ENCODE measurements around the gene TMEM144.

Gene TMEM144

DNA sequence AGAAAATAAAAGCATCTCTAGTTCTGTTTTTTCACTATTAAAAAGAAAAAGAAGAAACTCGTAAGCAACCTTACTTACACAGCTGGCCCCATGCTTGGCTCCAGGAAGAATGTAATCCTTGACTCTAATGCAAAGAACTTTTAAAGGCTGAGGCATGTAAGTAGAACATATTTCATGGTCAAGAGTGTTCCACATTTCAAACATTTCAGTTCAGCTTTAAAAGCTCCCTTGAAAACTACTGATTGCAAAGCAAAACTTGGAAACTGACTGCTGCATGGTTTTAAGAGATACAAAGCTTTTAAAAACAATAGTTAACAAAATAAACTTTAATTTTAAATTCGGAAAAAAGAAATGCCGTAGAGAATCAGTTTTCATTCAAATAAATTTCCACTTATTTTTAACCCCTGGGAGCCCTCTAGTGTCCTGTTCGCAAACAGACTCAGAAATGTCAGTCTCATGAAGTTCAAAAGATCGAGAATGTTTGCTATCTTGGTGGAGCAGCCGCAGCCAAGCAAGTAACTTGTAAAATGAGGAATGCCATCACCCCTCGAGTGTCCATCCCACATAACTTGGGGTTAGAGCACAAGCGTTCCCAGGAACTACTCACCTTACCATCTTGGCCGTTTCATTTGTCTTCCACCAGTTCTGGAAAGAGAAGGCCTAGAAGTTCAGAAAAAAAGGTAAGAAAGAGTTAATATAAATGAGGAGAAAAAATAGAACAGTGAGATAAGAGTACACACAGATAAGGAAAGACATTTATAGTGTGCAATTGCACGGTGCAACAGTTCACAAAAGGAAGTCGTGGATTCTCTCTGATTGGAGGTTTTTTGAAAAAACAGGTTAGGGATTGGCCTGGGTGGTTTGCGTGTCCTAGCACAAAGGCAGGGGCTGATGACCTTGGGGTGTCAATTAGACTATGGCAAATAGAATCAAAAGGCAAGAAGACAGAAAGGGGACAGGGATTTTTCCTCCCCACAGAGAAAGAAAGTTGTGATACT lies 37.7 kb upstream of the TMEM144 start, which contains the start of gene GASK1B:
TSS of gene GASK1B (minus strand) at position 765 of the 998 bp plus-strand sequence. CDS start 1,650 bp downstream, outside the sequence.
- no peak within 1 kb of the TSS for H3K27ac ChIP-seq
- peak; percentile 52 for DNase-seq
- H3K4me3 ChIP-seq (ENCODE audit: low read depth, low read length) = peak within 1 kb of the TSS; percentile 11; the same call in 1 of the 2 replicates
- TF ChIP-seq, protein P1, sequence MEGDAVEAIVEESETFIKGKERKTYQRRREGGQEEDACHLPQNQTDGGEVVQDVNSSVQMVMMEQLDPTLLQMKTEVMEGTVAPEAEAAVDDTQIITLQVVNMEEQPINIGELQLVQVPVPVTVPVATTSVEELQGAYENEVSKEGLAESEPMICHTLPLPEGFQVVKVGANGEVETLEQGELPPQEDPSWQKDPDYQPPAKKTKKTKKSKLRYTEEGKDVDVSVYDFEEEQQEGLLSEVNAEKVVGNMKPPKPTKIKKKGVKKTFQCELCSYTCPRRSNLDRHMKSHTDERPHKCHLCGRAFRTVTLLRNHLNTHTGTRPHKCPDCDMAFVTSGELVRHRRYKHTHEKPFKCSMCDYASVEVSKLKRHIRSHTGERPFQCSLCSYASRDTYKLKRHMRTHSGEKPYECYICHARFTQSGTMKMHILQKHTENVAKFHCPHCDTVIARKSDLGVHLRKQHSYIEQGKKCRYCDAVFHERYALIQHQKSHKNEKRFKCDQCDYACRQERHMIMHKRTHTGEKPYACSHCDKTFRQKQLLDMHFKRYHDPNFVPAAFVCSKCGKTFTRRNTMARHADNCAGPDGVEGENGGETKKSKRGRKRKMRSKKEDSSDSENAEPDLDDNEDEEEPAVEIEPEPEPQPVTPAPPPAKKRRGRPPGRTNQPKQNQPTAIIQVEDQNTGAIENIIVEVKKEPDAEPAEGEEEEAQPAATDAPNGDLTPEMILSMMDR (IDR thresholded peaks at IDR 0.05; ENCODE audit: low read depth, low read length) = peak; percentile 53
- no peaks in the 10 kb centered on the region for H3K9me3 ChIP-seq (ENCODE audit: severe bottlenecking)
- H3K27me3 ChIP-seq (ENCODE audit: insufficient read depth, low read depth, severe bottlenecking) = no peaks in the 10 kb centered on the region
- no peaks in the 10 kb centered on the region for H3K36me3 ChIP-seq

DNA sequence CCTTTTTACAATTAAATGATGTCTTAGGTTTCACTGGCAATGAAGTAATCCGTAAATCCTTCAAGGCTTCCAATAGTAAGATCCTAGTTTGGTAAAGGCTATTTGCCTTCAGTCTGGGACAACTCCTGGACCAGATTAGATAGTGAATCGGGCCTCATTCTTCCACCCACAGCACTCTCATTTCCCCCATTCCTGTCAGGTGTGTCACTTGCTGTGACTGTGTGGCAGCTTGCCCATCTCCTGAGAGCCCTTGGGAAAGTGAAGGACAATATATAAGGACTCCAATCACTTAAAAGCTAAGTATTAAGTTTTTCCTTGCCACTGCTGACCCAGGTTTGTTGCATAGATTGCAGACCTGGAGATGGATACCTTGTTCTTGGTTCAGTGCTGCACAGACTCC lies 34.2 kb upstream of the TMEM144 start:
- DNase-seq = peak; percentile 48
- no peaks in the 10 kb centered on the region for H3K9me3 ChIP-seq (ENCODE audit: severe bottlenecking)
- TF ChIP-seq, protein P1 (IDR thresholded peaks at IDR 0.05; ENCODE audit: low read depth, low read length) = no peak
- H3K27ac ChIP-seq = no peak overlapping the region
- H3K27me3 ChIP-seq (ENCODE audit: insufficient read depth, low read depth, severe bottlenecking) = no peaks in the 10 kb centered on the region
- no peak overlapping the region for H3K4me3 ChIP-seq (ENCODE audit: low read depth, low read length)
- no peaks in the 10 kb centered on the region for H3K36me3 ChIP-seq

DNA sequence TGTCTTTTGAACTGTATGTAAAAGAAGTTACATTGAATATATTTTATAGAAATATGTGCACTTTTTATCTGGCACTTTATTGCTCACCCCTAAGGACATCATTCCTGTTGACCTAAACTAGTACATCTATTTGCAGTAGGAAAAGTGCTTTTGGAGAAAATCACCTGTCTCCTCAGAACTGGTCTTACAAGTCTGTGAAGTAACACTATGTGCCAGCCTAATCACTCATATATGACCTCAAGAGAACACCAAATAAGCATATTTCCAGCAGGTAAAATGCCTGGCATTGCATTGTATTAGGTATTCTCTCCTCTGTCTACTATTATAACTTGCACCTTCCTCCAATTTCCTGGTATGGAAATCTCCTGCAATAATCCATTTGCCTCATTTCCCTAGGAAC lies 33.5 kb upstream of the TMEM144 start:
- Histone ChIP-seq H3K36me3 (no peaks in the 10 kb centered on the region), H3K4me3 (ENCODE audit: low read depth, low read length) (no peak overlapping the region), H3K9me3 (ENCODE audit: severe bottlenecking) (no peaks in the 10 kb centered on the region), H3K27me3 (ENCODE audit: insufficient read depth, low read depth, severe bottlenecking) (no peaks in the 10 kb centered on the region), H3K27ac (no peak overlapping the region)
- TF ChIP-seq, protein P1 (IDR thresholded peaks at IDR 0.05; ENCODE audit: low read depth, low read length) = no peak
- DNase-seq = no peak

DNA sequence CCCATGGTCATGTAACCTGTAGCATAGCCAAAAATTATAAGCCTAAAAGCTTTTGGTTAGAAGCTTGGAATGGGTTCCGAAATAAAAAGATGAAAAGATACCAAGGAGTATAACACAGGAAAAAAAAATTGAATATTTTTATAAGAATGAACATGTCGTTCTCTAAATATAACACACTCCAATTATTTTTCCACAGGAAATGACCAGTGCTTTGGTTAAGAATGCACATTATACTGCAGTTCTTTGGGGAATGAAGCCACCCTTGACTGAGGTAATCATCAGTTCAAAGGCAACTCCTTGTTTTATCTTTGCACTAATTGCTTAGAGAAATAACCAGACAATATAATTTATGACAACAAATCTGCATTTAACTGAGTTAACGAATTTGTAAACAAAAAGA lies 30.8 kb upstream of the TMEM144 start:
- Histone ChIP-seq H3K27ac (no peak overlapping the region), H3K27me3 (ENCODE audit: insufficient read depth, low read depth, severe bottlenecking) (no peaks in the 10 kb centered on the region), H3K36me3 (no peaks in the 10 kb centered on the region), H3K9me3 (ENCODE audit: severe bottlenecking) (no peaks in the 10 kb centered on the region), H3K4me3 (ENCODE audit: low read depth, low read length) (no peak overlapping the region)
- DNase-seq = no peak
- TF ChIP-seq, protein P1 (IDR thresholded peaks at IDR 0.05; ENCODE audit: low read depth, low read length) = no peak

DNA sequence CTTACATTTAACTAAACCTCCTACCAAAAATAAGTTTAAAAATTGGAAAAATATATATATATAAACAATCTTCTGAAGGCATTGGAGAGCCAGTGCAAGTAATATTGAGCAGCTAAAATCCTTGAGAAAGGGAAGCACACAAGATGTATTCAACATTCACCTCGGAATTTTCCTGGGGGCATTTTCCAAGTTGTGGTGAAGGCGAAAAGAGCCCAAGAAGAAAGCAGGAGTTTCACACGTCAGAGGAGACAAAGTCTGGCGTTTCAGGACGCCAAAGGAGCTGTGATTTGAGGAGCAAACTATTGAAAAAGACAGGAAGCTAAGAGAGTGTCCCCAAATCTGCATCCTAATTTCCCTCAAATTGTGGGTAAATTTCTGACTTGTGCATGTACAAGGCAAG lies 28.4 kb upstream of the TMEM144 start:
- no peaks in the 10 kb centered on the region for H3K36me3 ChIP-seq
- no peaks in the 10 kb centered on the region for H3K27me3 ChIP-seq (ENCODE audit: insufficient read depth, low read depth, severe bottlenecking)
- TF ChIP-seq, protein P1 (IDR thresholded peaks at IDR 0.05; ENCODE audit: low read depth, low read length) = no peak
- peak; percentile 21 for DNase-seq
- peak overlapping the region; percentile 71 for H3K4me3 ChIP-seq (ENCODE audit: low read depth, low read length)
- H3K9me3 ChIP-seq (ENCODE audit: severe bottlenecking) = no peaks in the 10 kb centered on the region
- H3K27ac ChIP-seq = peak overlapping the region; percentile 72

Measured in WERI-Rb-1 (cell line).